K562 (cell line): ENCODE measurements around the gene FGGY. TPM values are rescaled to one million over a fixed set of nuclear protein-coding genes. Genes with fewer than 3 reads are reported as not detected.

Source experiments
- polyA plus RNA-seq, 8 experiments: library from polyadenylated mRNA; depleted of rRNA in 4 of 8; stranded (reverse) in 5 of 8; unstranded in 3 of 8; fragments of >200 nt; fragmentation: Nextera tagmentation in 2 of 8; fragmentation: Illumina TruSeq in 1 of 8; extraction: Ambion mirVana in 2 of 8; extraction: Trizol in 1 of 8; gene quantifications; 2 replicates each; pipeline versions ENCODE4 v1.2.1 to v1.2.3, GENCODE V29; 2011 to 2014; ENCODE audit warnings: inconsistent platforms in 1 of 8, missing spikeins in 1 of 8
- total RNA-seq, 7 experiments: library from RNA; depleted of rRNA in 6 of 7; stranded (reverse); fragments of >200 nt in 6 of 7; fragmentation: Illumina TruSeq in 2 of 7; extraction: Trizol in 2 of 7; gene quantifications; 2 replicates each; pipeline versions ENCODE4 v1.2.1 to v1.2.3, GENCODE V29; 2011 to 2021; ENCODE audit warnings: low replicate concordance in 1 of 7
- TF ChIP-seq, protein P1 (sequence below), 2 experiments: fragments of 450-650 bp in 1 of 2; sonication (generic) in 1 of 2; formaldehyde crosslinking in 1 of 2; IDR thresholded peaks; 2 replicates each; pipeline versions ENCODE4 v1.7.1 to v1.9.0; 2016 to 2022; ENCODE audit warnings: inconsistent platforms in 1 of 2, mild to moderate bottlenecking in 1 of 2, missing genetic modification reagents in 1 of 2

FGGY gene
- total and polyA plus RNA-seq, 9 of the 15 experiments (the other 6 are each of a cell fraction or from before 2014, with no cell fraction given): 9.7 to 19.2 (median 12.6) TPM

DNA sequence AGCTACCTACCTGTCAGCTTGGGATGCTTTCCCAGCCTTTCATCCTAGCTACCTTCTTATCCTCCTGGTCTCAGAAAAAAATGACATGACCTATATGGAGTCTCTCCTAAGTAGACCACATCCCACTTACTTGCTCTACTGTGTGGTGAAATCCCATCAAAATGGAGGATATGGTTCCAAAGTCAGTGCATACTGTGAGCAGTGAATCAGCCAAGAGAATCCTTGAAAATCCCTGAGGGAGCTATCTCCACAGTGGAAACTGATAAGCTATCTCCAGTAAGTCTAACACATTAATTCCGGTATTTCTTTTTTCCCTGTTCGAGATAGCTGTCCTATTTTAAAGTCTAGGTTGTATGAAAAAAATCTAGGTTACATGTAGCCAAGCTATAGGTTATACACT is 189.7 kb downstream of the FGGY start (continued):
- TF ChIP-seq, protein P1, sequence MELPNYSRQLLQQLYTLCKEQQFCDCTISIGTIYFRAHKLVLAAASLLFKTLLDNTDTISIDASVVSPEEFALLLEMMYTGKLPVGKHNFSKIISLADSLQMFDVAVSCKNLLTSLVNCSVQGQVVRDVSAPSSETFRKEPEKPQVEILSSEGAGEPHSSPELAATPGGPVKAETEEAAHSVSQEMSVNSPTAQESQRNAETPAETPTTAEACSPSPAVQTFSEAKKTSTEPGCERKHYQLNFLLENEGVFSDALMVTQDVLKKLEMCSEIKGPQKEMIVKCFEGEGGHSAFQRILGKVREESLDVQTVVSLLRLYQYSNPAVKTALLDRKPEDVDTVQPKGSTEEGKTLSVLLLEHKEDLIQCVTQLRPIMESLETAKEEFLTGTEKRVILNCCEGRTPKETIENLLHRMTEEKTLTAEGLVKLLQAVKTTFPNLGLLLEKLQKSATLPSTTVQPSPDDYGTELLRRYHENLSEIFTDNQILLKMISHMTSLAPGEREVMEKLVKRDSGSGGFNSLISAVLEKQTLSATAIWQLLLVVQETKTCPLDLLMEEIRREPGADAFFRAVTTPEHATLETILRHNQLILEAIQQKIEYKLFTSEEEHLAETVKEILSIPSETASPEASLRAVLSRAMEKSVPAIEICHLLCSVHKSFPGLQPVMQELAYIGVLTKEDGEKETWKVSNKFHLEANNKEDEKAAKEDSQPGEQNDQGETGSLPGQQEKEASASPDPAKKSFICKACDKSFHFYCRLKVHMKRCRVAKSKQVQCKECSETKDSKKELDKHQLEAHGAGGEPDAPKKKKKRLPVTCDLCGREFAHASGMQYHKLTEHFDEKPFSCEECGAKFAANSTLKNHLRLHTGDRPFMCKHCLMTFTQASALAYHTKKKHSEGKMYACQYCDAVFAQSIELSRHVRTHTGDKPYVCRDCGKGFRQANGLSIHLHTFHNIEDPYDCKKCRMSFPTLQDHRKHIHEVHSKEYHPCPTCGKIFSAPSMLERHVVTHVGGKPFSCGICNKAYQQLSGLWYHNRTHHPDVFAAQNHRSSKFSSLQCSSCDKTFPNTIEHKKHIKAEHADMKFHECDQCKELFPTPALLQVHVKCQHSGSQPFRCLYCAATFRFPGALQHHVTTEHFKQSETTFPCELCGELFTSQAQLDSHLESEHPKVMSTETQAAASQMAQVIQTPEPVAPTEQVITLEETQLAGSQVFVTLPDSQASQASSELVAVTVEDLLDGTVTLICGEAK (IDR thresholded peaks at IDR 0.05): no peak
- TF ChIP-seq, protein P1 (CRISPR knock-in tag; IDR thresholded peaks at IDR 0.05): no peak
